ENCODE data around the gene DPH5. TPM values are rescaled to one million over a fixed set of nuclear protein-coding genes. Genes with fewer than 3 reads are reported as not detected.

DPH5 gene, protein sequence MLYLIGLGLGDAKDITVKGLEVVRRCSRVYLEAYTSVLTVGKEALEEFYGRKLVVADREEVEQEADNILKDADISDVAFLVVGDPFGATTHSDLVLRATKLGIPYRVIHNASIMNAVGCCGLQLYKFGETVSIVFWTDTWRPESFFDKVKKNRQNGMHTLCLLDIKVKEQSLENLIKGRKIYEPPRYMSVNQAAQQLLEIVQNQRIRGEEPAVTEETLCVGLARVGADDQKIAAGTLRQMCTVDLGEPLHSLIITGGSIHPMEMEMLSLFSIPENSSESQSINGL
- 19.4 and 20.3 TPM in 2 replicates for total RNA-seq (2014; rRNA removed; shearing (Covaris generic))
- total RNA-seq (2022), result 44.1 and 45.6 TPM in 2 replicates
- Bru-seq, nascent RNA, result percentile 71 among the genes with signal in this experiment
- BruChase-seq, experiment 1, labeled RNA remaining after a 6-hour chase, result percentile 66 among the genes with signal in this experiment
- percentile 72 among the genes with signal in this experiment for BruChase-seq, experiment 2, labeled RNA remaining after a 2-hour chase
- long read RNA-seq, transcript DPH5-203 (8 exons, 1,316 nt), result major isoform, 26 of 49 reads
- long read RNA-seq, partial matches to known transcripts, result 2 of 49 reads
- long read RNA-seq, other reads (novel, unspliced or antisense), result 11 of 49 reads

DNA sequence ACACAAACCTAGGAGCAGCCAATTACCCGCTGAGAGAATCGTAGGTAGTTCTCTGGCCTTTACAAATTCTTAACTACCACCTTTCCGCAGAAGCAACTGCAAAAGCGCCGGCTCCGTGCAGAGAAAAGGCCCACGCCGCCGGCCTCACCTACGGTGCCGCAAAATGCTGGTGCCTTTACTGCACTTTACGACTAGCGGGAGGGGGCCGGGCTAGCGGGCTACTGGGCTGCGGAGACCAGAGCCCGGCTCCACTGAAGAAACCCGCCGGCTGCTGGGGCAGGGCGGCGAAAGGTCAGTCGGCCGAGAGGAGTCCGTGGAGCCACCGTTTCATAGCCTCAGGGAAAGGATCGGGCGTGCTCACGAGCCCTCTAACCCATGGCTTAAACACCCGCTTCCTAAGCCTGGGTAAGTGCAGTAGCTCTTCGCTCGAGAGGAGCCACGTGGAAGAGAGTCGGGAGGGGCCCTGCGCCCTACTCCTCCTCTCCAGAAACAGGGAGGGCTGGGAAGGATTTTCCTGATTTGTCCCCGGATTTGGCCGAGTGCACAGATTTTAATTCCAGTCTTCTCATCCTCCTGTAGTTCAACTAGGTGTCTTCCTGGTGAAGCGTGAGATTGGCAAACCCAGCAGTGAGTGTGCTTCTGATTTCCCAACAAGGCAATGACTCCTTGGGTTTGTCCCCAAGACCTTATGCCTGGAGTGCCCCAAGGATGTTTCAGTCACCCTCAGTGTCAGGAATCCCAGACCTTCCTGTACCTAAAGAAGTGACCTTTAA lies at the start of gene DPH5:
Gene DPH5, minus strand, starts transcription at position 128 of the 773 bp plus-strand sequence. CDS start 341 bp downstream, outside the sequence.
- Histone ChIP-seq H3K4me3 (ENCODE audit: low read depth, low read length, poor library complexity, severe bottlenecking) (peak within 1 kb of the TSS; percentile 78), H3K27ac (ENCODE audit: low read depth, low read length, poor library complexity, severe bottlenecking) (peak within 1 kb of the TSS; percentile 23), H3K9me2 (ENCODE audit: insufficient read depth, low read length) (no peaks in the 10 kb centered on the region), H3K4me1 (ENCODE audit: insufficient read depth, low read length, poor library complexity, severe bottlenecking) (peaks cover 41% of the 10 kb centered on the region), H3K4me2 (ENCODE audit: low read length) (peak within 1 kb of the TSS; percentile 94), H4K20me1 (ENCODE audit: insufficient read depth, low read length) (no peaks in the 10 kb centered on the region), H3K36me3 (ENCODE audit: insufficient read depth, low read length) (peaks cover 43% of the 10 kb centered on the region), H3K79me2 (ENCODE audit: insufficient read depth, low read depth, low read length) (peaks cover 55% of the 10 kb centered on the region), H3K9me3 (ENCODE audit: low read length) (no peaks in the 10 kb centered on the region), H2AFZ (ENCODE audit: low read length) (peak within 1 kb of the TSS; percentile 76)
- intact Hi-C loops (cut with micrococcal nuclease; ENCODE audit: unreplicated experiment), result loop anchor here (5.0 to 10.0 kb wide), 3 partner anchors 221 to 674 kb away; partner anchors contain the start of gene CDC14A
- TF ChIP-seq, protein P1, sequence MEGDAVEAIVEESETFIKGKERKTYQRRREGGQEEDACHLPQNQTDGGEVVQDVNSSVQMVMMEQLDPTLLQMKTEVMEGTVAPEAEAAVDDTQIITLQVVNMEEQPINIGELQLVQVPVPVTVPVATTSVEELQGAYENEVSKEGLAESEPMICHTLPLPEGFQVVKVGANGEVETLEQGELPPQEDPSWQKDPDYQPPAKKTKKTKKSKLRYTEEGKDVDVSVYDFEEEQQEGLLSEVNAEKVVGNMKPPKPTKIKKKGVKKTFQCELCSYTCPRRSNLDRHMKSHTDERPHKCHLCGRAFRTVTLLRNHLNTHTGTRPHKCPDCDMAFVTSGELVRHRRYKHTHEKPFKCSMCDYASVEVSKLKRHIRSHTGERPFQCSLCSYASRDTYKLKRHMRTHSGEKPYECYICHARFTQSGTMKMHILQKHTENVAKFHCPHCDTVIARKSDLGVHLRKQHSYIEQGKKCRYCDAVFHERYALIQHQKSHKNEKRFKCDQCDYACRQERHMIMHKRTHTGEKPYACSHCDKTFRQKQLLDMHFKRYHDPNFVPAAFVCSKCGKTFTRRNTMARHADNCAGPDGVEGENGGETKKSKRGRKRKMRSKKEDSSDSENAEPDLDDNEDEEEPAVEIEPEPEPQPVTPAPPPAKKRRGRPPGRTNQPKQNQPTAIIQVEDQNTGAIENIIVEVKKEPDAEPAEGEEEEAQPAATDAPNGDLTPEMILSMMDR (conservative IDR thresholded peaks at IDR 0.05; ENCODE audit: low read length), result no peak
- no peak for TF ChIP-seq EZH2phosphoT487 (IDR thresholded peaks at IDR 0.05; ENCODE audit: borderline replicate concordance, low read depth, low read length)
- DNase-seq (ENCODE audit: low spot score), result peak; percentile 92
- ChIA-PET CTCF (ENCODE audit: unreplicated experiment) (no interaction called here), POLR2A (interaction anchor here (0.7 to 1.9 kb wide), 5 partner anchors 21 to 259 kb away, joined by 3 to 4 read pairs (median 4); no protein-coding TSS in a partner anchor)
- BruUV-seq (replicated peaks), result no TSS peak

DNA sequence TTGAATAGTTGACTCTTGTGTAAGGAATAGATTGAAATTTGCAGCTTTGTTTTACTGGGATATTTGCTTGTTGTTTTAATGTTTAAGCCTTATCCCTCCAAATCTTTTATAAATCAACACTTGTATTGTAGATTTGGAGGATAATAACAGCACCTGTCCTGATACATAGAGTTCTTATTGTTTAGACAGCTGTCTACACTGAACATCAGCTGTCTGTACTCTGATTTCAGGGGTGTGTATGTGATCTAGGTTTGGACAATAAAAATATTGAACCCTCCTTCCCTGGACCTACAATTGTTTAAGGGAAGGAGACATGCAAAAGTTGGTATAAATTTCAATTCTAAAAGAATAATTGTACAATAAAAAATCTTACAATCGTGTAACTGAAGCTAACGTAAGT lies 48.3 kb upstream of the DPH5 start:
- no peak for DNase-seq (ENCODE audit: low spot score)
- H3K27ac ChIP-seq (ENCODE audit: low read depth, low read length, poor library complexity, severe bottlenecking), result no peak overlapping the region
- no peaks in the 10 kb centered on the region for H3K79me2 ChIP-seq (ENCODE audit: insufficient read depth, low read depth, low read length)
- no peaks in the 10 kb centered on the region for H3K9me2 ChIP-seq (ENCODE audit: insufficient read depth, low read length)
- no peak overlapping the region for H2AFZ ChIP-seq (ENCODE audit: low read length)
- H3K4me1 ChIP-seq (ENCODE audit: insufficient read depth, low read length, poor library complexity, severe bottlenecking), result no peaks in the 10 kb centered on the region
- no peaks in the 10 kb centered on the region for H4K20me1 ChIP-seq (ENCODE audit: insufficient read depth, low read length)
- intact Hi-C loops (cut with micrococcal nuclease; ENCODE audit: unreplicated experiment), result loop anchor here (5.0 kb wide), 1 partner anchor 48 kb away; no protein-coding TSS in a partner anchor
- no peaks in the 10 kb centered on the region for H3K9me3 ChIP-seq (ENCODE audit: low read length)
- POLR2A ChIA-PET, result interaction anchor here (0.7 to 0.8 kb wide), 2 partner anchors 10 to 71 kb away, joined by 3 to 4 read pairs; no protein-coding TSS in a partner anchor
- BruUV-seq (replicated peaks), result no TSS peak
- CTCF ChIA-PET (ENCODE audit: unreplicated experiment), result no interaction called here
- peaks cover 6% of the 10 kb centered on the region; the same call in 1 of the 2 replicates for H3K36me3 ChIP-seq (ENCODE audit: insufficient read depth, low read length)
- no peak for TF ChIP-seq EZH2phosphoT487 (IDR thresholded peaks at IDR 0.05; ENCODE audit: borderline replicate concordance, low read depth, low read length)
- TF ChIP-seq, protein P1 (conservative IDR thresholded peaks at IDR 0.05; ENCODE audit: low read length), result no peak
- no peak overlapping the region for H3K4me3 ChIP-seq (ENCODE audit: low read depth, low read length, poor library complexity, severe bottlenecking)
- no peak overlapping the region for H3K4me2 ChIP-seq (ENCODE audit: low read length)

All from OCI-LY7 (cell line).